IMR-90 (cell line): ENCODE results near the gene KCNG4. TPM values are rescaled to one million over a fixed set of nuclear protein-coding genes. Genes with fewer than 3 reads are reported as not detected.

Experiments used
- ATAC-seq: fragments of 200-7000 bp; cut with Tn5 transposase; 2 replicates; pipeline ENCODE4 v1.9.1; 2020; ENCODE audit warnings: low read depth, mild to moderate bottlenecking, moderate library complexity
- BruUV-seq: library from RNA; stranded (reverse); fragments of 400-500 nt; replicated peaks from 2 replicates; lab custom pipeline; 2021; lab: Mats Ljungman, UMichigan
- CTCF ChIA-PET: fragments of 300-600 bp; formaldehyde crosslinking; extraction: SDS; loops from one replicate; lab custom pipeline; 2021; ENCODE audit warnings: antibody characterized with exemption; lab: Yijun Ruan, JAX
- POLR2A ChIA-PET: fragments of 300-600 bp; sonication (Branson Sonifier 250); formaldehyde crosslinking; loops from one replicate; lab custom pipeline; 2022; ENCODE audit warnings: antibody characterized with exemption; ENCODE audit not compliant: unreplicated experiment; lab: Charles Lee
- DNase-seq: peaks from one replicate; pipeline ENCODE4 v3.0.0; 2013
- H2AFZ ChIP-seq: replicated peaks from 2 replicates; pipeline ENCODE3; 2013; ENCODE audit warnings: low read length, mild to moderate bottlenecking; ENCODE audit not compliant: poor library complexity
- H2AK5ac ChIP-seq: 2 replicates; pipeline ENCODE4 v1.6.1; 2013; ENCODE audit warnings: low read depth, low read length, inconsistent platforms
- H2AK9ac ChIP-seq: replicated peaks from 2 replicates; pipeline ENCODE3; 2013; ENCODE audit warnings: mild to moderate bottlenecking, low read depth, low read length, moderate library complexity; ENCODE audit not compliant: poor library complexity
- H2BK120ac ChIP-seq: 2 replicates; pipeline ENCODE4 v1.6.1; 2013; ENCODE audit warnings: low read depth, low read length, inconsistent platforms
- H2BK15ac ChIP-seq: 3 replicates; pipeline ENCODE4 v1.6.1; 2013; ENCODE audit warnings: low read depth, low read length, inconsistent platforms
- H2BK20ac ChIP-seq: 2 replicates; pipeline ENCODE4 v1.6.1; 2013; ENCODE audit warnings: low read depth, mild to moderate bottlenecking, inconsistent platforms, low read length, moderate library complexity
- H2BK5ac ChIP-seq: 2 replicates; pipeline ENCODE4 v1.6.1; 2013; ENCODE audit warnings: mild to moderate bottlenecking, low read depth, low read length, inconsistent platforms; ENCODE audit not compliant: poor library complexity, severe bottlenecking
- H3K14ac ChIP-seq: replicated peaks from 2 replicates; pipeline ENCODE4 v1.6.1; 2013; ENCODE audit warnings: low read depth, low read length, inconsistent platforms
- H3K18ac ChIP-seq: 2 replicates; pipeline ENCODE4 v1.6.1; 2013; ENCODE audit warnings: low read depth, low read length, control low read depth
- H3K23ac ChIP-seq: 2 replicates; pipeline ENCODE4 v1.6.1; 2013; ENCODE audit warnings: low read depth, low read length, inconsistent platforms
- H3K27ac ChIP-seq: 2 replicates; pipeline ENCODE4 v1.5.1; 2013; ENCODE audit warnings: mild to moderate bottlenecking, control low read depth, low read length; ENCODE audit not compliant: insufficient read depth
- H3K27me3 ChIP-seq: 2 replicates; pipeline ENCODE4 v1.6.1; 2013; ENCODE audit warnings: low read length; ENCODE audit not compliant: control insufficient read depth, insufficient read depth
- H3K36me3 ChIP-seq: 2 replicates; pipeline ENCODE4 v1.6.1; 2013; ENCODE audit warnings: low read length, mixed read lengths; ENCODE audit not compliant: control insufficient read depth, insufficient read depth
- H3K4ac ChIP-seq: 2 replicates; pipeline ENCODE4 v1.6.1; 2013; ENCODE audit warnings: low read depth, low read length, inconsistent platforms
- H3K4me1 ChIP-seq: 2 replicates; pipeline ENCODE4 v1.6.1; 2013; ENCODE audit warnings: low read length, mixed read lengths; ENCODE audit not compliant: control insufficient read depth, insufficient read depth
- H3K4me2 ChIP-seq: 2 replicates; pipeline ENCODE4 v1.6.1; 2013; ENCODE audit warnings: low read depth, mild to moderate bottlenecking, control low read depth, low read length, moderate library complexity
- H3K4me3 ChIP-seq: 2 replicates; pipeline ENCODE4 v1.5.1; 2013; ENCODE audit warnings: low read depth, mild to moderate bottlenecking, control low read depth, low read length, moderate library complexity; ENCODE audit not compliant: insufficient read depth
- H3K56ac ChIP-seq: 2 replicates; pipeline ENCODE4 v1.6.1; 2013; ENCODE audit warnings: low read length, inconsistent platforms; ENCODE audit not compliant: insufficient read depth; ENCODE audit errors: extremely low read depth
- H3K79me1 ChIP-seq, 2 experiments: 2 replicates each; pipeline ENCODE4 v1.6.1; 2013; ENCODE audit warnings: low read length in 2 of 2, inconsistent platforms in 1 of 2, low read depth in 1 of 2
- H3K9ac ChIP-seq: 2 replicates; pipeline ENCODE4 v1.6.1; 2013; ENCODE audit warnings: low read depth, low read length, control low read depth
- H3K9me1 ChIP-seq: 2 replicates; pipeline ENCODE4 v1.6.1; 2013; ENCODE audit warnings: low read length, inconsistent platforms; ENCODE audit not compliant: insufficient read depth
- H3K9me3 ChIP-seq: 2 replicates; pipeline ENCODE4 v1.6.1; 2013; ENCODE audit warnings: low read length; ENCODE audit not compliant: control insufficient read depth, insufficient read depth
- H4K20me1 ChIP-seq: 2 replicates; pipeline ENCODE4 v1.6.1; 2013; ENCODE audit warnings: low read length, inconsistent platforms; ENCODE audit not compliant: insufficient read depth
- H4K5ac ChIP-seq: 2 replicates; pipeline ENCODE4 v1.6.1; 2013; ENCODE audit warnings: mild to moderate bottlenecking, low read depth, low read length, control low read depth
- H4K8ac ChIP-seq, 2 experiments: 2 replicates each; pipeline ENCODE4 v1.6.1; 2013; ENCODE audit warnings: low read depth in 2 of 2, low read length in 2 of 2, control low read depth in 1 of 2, inconsistent platforms in 1 of 2
- H4K91ac ChIP-seq: 2 replicates; pipeline ENCODE4 v1.6.1; 2013; ENCODE audit warnings: low read depth, low read length, inconsistent platforms; ENCODE audit not compliant: insufficient read depth
- RCOR1 ChIP-seq: IDR thresholded peaks from 2 replicates; pipeline ENCODE4 v1.6.1; 2012; ENCODE audit warnings: mild to moderate bottlenecking, low read length, improper control_type of control experiment; ENCODE audit not compliant: insufficient replicate concordance
- WGBS, 2 experiments: methylation state at CpG; one replicate each; pipeline versions ENCODE4 v1.1.5 to v1.1.7; 2013; ENCODE audit warnings: missing lambda C conversion rate in 2 of 2; ENCODE audit not compliant: insufficient read length in 1 of 2; ENCODE audit errors: extremely low coverage in 2 of 2; 5-methylcytosine and 5-hydroxymethylcytosine counted together
- dilution Hi-C: fragments of 300-500 bp; cut with HindIII; formaldehyde crosslinking; loops from one replicate; pipeline ENCODE4 v1.14.3; 2018; ENCODE audit warnings: low sequenced_read_pairs; ENCODE audit not compliant: unreplicated experiment
- in situ Hi-C: fragments of 300-500 bp; cut with MboI; formaldehyde crosslinking; loops from 3 replicates; pipeline ENCODE4 v1.14.3; 2019; ENCODE audit warnings: low sequenced_read_pairs, inconsistent platforms, mixed read lengths
- intact Hi-C: fragments of 100-400 bp; cut with micrococcal nuclease; formaldehyde crosslinking; loops from 2 replicates; pipeline ENCODE4 v1.10.0; 2022
- polyA plus RNA-seq, 3 experiments: library from polyadenylated mRNA; depleted of rRNA; stranded (reverse); fragments of >200 nt; gene quantifications; 2 replicates each; pipeline ENCODE4 v1.2.3, GENCODE V29; 2012; ENCODE audit warnings: low replicate concordance in 1 of 3
- total RNA-seq: library from RNA; depleted of rRNA; stranded (reverse); fragments of >200 nt; gene quantifications from 2 replicates; pipeline ENCODE4 v1.2.3, GENCODE V29; 2012

The KCNG4 gene
- total and polyA plus RNA-seq, 2 of the 4 experiments (the other 2 are of a cell fraction): not detected

DNA sequence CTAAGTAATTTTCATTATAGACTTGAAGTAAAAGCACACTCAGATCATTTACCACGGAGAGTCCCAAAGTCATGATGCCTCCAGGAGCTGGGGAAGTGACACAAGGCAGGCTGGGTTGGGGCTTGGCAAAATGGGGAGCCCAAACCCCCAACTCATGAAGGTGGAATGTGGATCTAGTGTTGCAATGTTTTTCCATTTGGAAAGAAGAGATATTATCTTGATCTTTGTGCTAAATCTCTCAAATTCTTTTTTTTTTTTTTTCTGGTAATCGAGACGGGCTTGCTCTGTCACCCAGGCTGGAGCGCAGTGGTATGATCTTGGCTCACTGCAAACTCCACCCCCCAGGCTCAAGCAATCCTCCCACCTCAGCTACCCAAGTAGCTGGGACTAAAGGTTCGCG, 7.5 kb upstream of the KCNG4 start:
- dilution Hi-C loops (no loop called here), intact Hi-C loops (no loop called here), in situ Hi-C loops (no loop called here)
- H4K91ac ChIP-seq: no peak overlapping the region
- no peaks in the 10 kb centered on the region for H4K20me1 ChIP-seq
- H3K4me1 ChIP-seq: no peaks in the 10 kb centered on the region
- no peak overlapping the region for H3K56ac ChIP-seq
- peaks cover 71% of the 10 kb centered on the region for H3K27me3 ChIP-seq
- no peak overlapping the region for H3K18ac ChIP-seq
- ATAC-seq (no peak), DNase-seq (no peak)
- no peaks in the 10 kb centered on the region for H3K9me1 ChIP-seq
- no peak overlapping the region for H2BK15ac ChIP-seq
- H3K9ac ChIP-seq: no peak overlapping the region
- no peak overlapping the region for H2BK120ac ChIP-seq
- no peaks in the 10 kb centered on the region for H3K36me3 ChIP-seq
- H3K4me2 ChIP-seq: no peak overlapping the region
- no CpG with 5 or more reads among the region's 6 CpGs for WGBS, 2 experiments
- BruUV-seq: no TSS peak
- no peak for TF ChIP-seq RCOR1
- H2BK5ac ChIP-seq: no peak overlapping the region
- no peak overlapping the region for H2AK9ac ChIP-seq
- H4K8ac ChIP-seq: no peak overlapping the region
- H2AFZ ChIP-seq: no peak overlapping the region
- H2BK20ac ChIP-seq: no peak overlapping the region
- H4K5ac ChIP-seq: no peak overlapping the region
- H3K23ac ChIP-seq: no peak overlapping the region
- H3K4ac ChIP-seq: no peak overlapping the region
- ChIA-PET POLR2A (no interaction called here), CTCF (interaction anchor here (0.8 kb wide), 1 partner anchor 25 kb away, joined by 3 read pairs; no protein-coding TSS in a partner anchor)
- no peak overlapping the region for H3K4me3 ChIP-seq
- H3K79me1 ChIP-seq: no peaks in the 10 kb centered on the region
- H3K27ac ChIP-seq: no peak overlapping the region
- peaks cover 7% of the 10 kb centered on the region for H3K9me3 ChIP-seq
- H2AK5ac ChIP-seq: no peak overlapping the region
- no peak overlapping the region for H3K14ac ChIP-seq
